HFF-Myc (cell line): ENCODE measurements around the gene GSTM2.

Experiments used
- DNase-seq: peaks from one replicate; pipeline ENCODE4 v3.0.0-alpha.2; 2011; ENCODE audit warnings: low read depth; ENCODE audit errors: extremely low read depth
- H3K4me3 ChIP-seq: replicated peaks from 2 replicates; pipeline ENCODE4 v1.5.1; 2011; ENCODE audit warnings: low read depth, mild to moderate bottlenecking, control low read depth, low read length
- CTCF ChIP-seq: IDR thresholded peaks from 2 replicates; pipeline ENCODE4 v1.5.1; 2012; ENCODE audit warnings: mild to moderate bottlenecking, low read depth, low read length, control low read depth; ENCODE audit errors: missing control alignments

The GSTM2 gene

DNA sequence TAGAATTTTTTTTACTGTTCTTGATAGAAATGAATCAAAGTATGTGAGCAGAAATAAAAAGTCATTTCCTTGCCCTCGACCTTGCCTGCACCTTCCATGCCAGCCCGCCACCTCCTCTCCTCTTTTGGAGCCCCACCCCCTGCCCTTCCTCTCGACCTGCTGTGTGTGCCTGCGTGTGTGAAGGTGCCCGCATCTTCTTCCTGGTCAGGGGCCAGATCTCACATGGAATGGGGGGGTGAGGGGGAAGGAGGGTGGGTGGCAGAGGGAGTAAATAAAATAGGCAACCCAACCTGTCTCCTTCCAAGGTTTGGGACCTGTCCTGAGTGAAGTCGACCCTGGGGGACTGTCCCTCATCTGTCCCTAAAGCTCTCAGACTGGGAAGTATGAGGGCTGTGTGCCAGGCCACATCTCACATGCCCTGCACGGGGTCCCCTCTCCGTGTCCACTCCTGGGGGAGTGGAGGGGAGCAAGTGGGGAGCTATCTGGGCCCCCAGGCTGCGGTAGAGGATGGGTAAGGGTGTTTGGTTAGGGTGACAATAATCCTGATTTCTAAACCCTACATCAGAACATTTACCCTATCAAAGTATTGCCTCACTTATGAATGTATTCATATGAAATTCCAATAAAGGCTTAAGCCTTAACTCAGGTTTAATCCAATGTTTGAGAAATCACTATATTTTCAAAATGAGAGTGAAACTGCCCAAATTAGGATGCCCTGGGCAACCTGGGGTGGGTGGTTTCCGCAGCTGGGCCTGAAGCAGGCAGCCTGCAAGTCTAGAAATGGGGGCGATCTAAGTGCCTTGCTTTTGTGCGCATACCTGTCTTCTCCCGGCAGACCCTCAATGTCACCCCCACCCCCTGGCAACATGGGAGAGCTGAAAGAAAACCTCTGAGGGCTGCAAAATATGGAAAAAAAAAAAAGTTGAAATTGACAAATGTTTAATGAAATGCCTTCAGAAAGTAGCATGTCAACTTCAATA lies 32.8 kb upstream of the GSTM2 start:
- TF ChIP-seq CTCF = no peak
- no peak overlapping the region for H3K4me3 ChIP-seq

DNA sequence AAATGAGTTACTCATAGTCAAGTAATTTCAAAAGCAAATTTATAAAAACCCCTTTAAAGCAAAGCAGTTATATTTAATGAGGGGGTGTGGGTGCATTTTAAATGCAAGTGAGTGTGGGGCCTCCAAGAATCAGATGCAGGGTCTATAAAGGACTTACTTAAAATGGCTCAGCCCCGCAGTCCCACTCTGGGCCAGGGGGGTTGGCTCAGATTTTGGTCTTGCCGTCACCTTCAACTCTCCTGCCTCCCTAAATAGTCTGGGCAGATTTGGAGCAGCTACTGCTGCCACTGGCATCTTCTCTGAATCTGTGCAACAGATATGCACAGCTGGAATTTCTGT lies 32.0 kb upstream of the GSTM2 start:
- TF ChIP-seq CTCF = no peak
- H3K4me3 ChIP-seq = no peak overlapping the region
- no peak for DNase-seq

More for the DNA sequence above, 32.8 kb upstream of the GSTM2 start:
- no peak for DNase-seq

- TF ChIP-seq CTCF = no peak
- no peak for DNase-seq
- no peak overlapping the region for H3K4me3 ChIP-seq
These were observed 31.5 kb upstream of the GSTM2 start for GRCh38 chr1:109636201-109636952.

GRCh38 chr1:109637446-109637845 lies 30.4 kb upstream of the GSTM2 start:
- no peak for TF ChIP-seq CTCF
- H3K4me3 ChIP-seq = no peak overlapping the region
- DNase-seq = no peak

- DNase-seq = no peak
- TF ChIP-seq CTCF = no peak
- H3K4me3 ChIP-seq = no peak overlapping the region
These were observed 28.6 kb upstream of the GSTM2 start for GRCh38 chr1:109639063-109639840.

- H3K4me3 ChIP-seq = no peak overlapping the region
- no peak for DNase-seq
- TF ChIP-seq CTCF = no peak
These were observed 28.0 kb upstream of the GSTM2 start for GRCh38 chr1:109639841-109640184.
